GM23338 (cell line): Measurements from ENCODE around the gene MKNK2.

Experiments used
- CTCF ChIP-seq, 2 experiments: fragments of 200-600 bp in 1 of 2; sonication (generic) in 1 of 2; conservative IDR thresholded peaks; 2 replicates each; pipeline versions ENCODE4 v1.5.1 to v1.6.1; 2016 to 2017; ENCODE audit warnings: antibody characterized with exemption in 2 of 2, low read depth in 2 of 2, mild to moderate bottlenecking in 2 of 2, moderate library complexity in 1 of 2
- EZH2 ChIP-seq: fragments of 200-600 bp; sonication (generic); IDR thresholded peaks from one replicate; pipeline ENCODE4 v1.8.0; 2017; ENCODE audit warnings: antibody characterized with exemption, mild to moderate bottlenecking, low read depth; ENCODE audit not compliant: unreplicated experiment
- POLR2AphosphoS5 ChIP-seq: IDR thresholded peaks from 2 replicates; pipeline ENCODE4 v1.6.1; 2016; ENCODE audit warnings: antibody characterized with exemption, low read depth

GRCh38 chr19:2041433-2041682 is 9.7 kb downstream of the MKNK2 start:
- TF ChIP-seq EZH2, result no peak
- TF ChIP-seq CTCF (conservative IDR thresholded peaks at IDR 0.05; ENCODE audit: low read depth in 2 of 2), result no peak
- TF ChIP-seq POLR2AphosphoS5, result no peak
